Brain microvascular endothelial cell (primary cell): Measurements from ENCODE around the gene RHOV.
A peak's percentile ranks its signal among the peaks of the same experiment; 100 is the strongest.

Experiments used
- DNase-seq: peaks from one replicate; pipeline ENCODE4 v3.0.0-alpha.2; 2020
- H3K27ac ChIP-seq: fragments of 250-450 bp; sonication (Bioruptor Pico); 2 replicates; pipeline ENCODE4 v1.5.1; 2020; ENCODE audit warnings: mild to moderate bottlenecking, moderate library complexity
- H3K27me3 ChIP-seq: fragments of 250-450 bp; sonication (Bioruptor Pico); replicated peaks from 2 replicates; pipeline ENCODE4 v1.5.1; 2020; ENCODE audit warnings: mild to moderate bottlenecking
- H3K36me3 ChIP-seq: fragments of 250-450 bp; sonication (Bioruptor Pico); replicated peaks from 2 replicates; pipeline ENCODE4 v1.5.1; 2020; ENCODE audit warnings: mild to moderate bottlenecking
- H3K4me3 ChIP-seq: 2 replicates; pipeline ENCODE4 v1.5.1; 2011; ENCODE audit warnings: low read depth, mild to moderate bottlenecking, control low read depth, low read length, moderate library complexity
- in situ Hi-C: cut with HindIII; loops from 2 replicates; pipeline ENCODE4 v1.10.0; 2017; ENCODE audit warnings: low sequenced_read_pairs, low pct_ligation_motif_present
- TF ChIP-seq, protein P1 (sequence below): IDR thresholded peaks from 2 replicates; pipeline ENCODE4 v1.5.1; 2011; ENCODE audit warnings: low read depth, mild to moderate bottlenecking, moderate library complexity, low read length, control low read depth, inconsistent platforms; ENCODE audit errors: missing control alignments

The RHOV gene

DNA sequence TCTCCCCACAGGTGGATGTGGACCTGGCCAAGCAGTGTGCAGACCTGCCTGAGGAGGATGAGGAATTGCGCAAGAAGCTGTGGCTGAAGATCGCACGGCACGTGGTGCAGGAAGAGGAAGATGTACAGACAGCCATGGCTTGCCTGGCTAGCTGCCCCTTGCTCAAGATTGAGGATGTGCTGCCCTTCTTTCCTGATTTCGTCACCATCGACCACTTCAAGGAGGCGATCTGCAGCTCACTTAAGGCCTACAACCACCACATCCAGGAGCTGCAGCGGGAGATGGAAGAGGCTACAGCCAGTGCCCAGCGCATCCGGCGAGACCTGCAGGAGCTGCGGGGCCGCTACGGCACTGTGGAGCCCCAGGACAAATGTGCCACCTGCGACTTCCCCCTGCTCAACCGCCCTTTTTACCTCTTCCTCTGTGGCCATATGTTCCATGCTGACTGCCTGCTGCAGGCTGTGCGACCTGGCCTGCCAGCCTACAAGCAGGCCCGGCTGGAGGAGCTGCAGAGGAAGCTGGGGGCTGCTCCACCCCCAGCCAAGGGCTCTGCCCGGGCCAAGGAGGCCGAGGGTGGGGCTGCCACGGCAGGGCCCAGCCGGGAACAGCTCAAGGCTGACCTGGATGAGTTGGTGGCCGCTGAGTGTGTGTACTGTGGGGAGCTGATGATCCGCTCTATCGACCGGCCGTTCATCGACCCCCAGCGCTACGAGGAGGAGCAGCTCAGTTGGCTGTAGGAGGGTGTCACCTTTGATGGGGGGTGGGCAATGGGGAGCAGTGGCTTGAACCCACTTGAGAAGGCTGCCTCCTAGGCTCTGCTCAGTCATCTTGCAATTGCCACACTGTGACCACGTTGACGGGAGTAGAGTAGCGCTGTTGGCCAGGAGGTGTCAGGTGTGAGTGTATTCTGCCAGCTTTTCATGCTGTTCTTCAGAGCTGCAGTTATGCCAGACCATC lies 28.8 kb upstream of the RHOV start:
- H3K36me3 ChIP-seq: peaks cover 47% of the 10 kb centered on the region
- no peak overlapping the region for H3K4me3 ChIP-seq
- H3K27ac ChIP-seq: no peak overlapping the region
- TF ChIP-seq, protein P1, sequence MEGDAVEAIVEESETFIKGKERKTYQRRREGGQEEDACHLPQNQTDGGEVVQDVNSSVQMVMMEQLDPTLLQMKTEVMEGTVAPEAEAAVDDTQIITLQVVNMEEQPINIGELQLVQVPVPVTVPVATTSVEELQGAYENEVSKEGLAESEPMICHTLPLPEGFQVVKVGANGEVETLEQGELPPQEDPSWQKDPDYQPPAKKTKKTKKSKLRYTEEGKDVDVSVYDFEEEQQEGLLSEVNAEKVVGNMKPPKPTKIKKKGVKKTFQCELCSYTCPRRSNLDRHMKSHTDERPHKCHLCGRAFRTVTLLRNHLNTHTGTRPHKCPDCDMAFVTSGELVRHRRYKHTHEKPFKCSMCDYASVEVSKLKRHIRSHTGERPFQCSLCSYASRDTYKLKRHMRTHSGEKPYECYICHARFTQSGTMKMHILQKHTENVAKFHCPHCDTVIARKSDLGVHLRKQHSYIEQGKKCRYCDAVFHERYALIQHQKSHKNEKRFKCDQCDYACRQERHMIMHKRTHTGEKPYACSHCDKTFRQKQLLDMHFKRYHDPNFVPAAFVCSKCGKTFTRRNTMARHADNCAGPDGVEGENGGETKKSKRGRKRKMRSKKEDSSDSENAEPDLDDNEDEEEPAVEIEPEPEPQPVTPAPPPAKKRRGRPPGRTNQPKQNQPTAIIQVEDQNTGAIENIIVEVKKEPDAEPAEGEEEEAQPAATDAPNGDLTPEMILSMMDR: no peak
- H3K27me3 ChIP-seq: no peaks in the 10 kb centered on the region
- in situ Hi-C loops: loop anchor here (25.0 kb wide), 1 partner anchor 109 kb away; no protein-coding TSS in a partner anchor
- DNase-seq: no peak

DNA sequence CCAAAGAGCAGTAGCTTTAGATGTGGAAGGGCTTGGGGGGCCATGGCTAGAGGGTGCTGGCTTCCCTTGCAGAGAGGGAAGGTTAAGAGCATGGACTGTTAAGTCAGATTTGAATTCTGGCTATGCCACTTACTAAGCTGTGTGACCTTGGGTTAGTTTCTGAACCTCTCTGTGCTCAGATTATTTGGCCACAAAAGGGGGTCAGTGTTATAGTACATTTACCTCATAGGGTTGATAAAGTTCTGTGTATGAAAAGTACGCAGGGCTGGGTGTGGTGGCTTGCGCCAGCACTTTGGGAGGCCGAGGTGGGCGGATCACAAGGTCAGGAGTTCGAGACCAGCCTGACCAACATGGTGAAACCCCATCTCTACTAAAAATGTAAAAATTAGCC lies 27.0 kb upstream of the RHOV start:
- in situ Hi-C loops: loop anchor here (25.0 kb wide), 1 partner anchor 111 kb away; no protein-coding TSS in a partner anchor
- TF ChIP-seq, protein P1: no peak
- H3K27ac ChIP-seq: no peak overlapping the region
- DNase-seq: no peak
- H3K4me3 ChIP-seq: no peak overlapping the region
- no peaks in the 10 kb centered on the region for H3K27me3 ChIP-seq
- H3K36me3 ChIP-seq: peaks cover 58% of the 10 kb centered on the region

DNA sequence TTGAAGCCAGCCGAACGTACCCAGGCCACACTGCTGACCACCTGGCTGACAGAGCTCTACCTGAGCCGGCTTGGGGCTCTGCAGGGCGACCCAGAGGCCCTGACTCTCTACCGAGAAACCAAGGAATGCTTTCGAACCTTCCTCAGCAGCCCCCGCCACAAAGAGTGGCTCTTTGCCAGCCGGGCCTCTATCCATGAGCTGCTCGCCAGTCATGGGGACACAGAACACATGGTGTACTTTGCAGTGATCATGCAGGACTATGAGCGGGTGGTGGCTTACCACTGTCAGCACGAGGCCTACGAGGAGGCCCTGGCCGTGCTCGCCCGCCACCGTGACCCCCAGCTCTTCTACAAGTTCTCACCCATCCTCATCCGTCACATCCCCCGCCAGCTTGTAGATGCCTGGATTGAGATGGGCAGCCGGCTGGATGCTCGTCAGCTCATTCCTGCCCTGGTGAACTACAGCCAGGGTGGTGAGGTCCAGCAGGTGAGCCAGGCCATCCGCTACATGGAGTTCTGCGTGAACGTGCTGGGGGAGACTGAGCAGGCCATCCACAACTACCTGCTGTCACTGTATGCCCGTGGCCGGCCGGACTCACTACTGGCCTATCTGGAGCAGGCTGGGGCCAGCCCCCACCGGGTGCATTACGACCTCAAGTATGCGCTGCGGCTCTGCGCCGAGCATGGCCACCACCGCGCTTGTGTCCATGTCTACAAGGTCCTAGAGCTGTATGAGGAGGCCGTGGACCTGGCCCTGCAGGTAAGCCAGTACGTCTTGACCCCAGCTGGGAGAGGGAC lies 26.4 kb upstream of the RHOV start:
- Histone ChIP-seq H3K36me3 (peaks cover 61% of the 10 kb centered on the region), H3K27me3 (no peaks in the 10 kb centered on the region), H3K27ac (no peak overlapping the region), H3K4me3 (no peak overlapping the region)
- no peak for DNase-seq
- in situ Hi-C loops: loop anchor here (25.0 kb wide), 1 partner anchor 112 kb away; no protein-coding TSS in a partner anchor
- TF ChIP-seq, protein P1: no peak

DNA sequence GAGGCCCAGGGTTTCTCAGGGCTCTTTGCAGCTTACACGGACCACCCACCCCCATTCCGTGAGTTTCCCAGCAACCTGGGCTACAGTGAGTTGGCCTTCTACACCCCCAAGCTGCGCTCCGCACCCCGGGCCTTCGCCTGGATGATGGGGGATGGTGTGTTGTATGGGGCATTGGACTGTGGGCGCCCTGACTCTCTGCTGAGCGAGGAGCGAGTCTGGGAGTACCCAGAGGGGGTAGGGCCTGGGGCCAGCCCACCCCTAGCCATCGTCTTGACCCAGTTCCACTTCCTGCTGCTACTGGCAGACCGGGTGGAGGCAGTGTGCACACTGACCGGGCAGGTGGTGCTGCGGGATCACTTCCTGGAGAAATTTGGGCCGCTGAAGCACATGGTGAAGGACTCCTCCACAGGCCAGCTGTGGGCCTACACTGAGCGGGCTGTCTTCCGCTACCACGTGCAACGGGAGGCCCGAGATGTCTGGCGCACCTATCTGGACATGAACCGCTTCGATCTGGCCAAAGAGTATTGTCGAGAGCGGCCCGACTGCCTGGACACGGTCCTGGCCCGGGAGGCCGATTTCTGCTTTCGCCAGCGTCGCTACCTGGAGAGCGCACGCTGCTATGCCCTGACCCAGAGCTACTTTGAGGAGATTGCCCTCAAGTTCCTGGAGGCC lies 25.6 kb upstream of the RHOV start:
- H3K27ac ChIP-seq: no peak overlapping the region
- TF ChIP-seq, protein P1: no peak
- H3K4me3 ChIP-seq: no peak overlapping the region
- DNase-seq: no peak
- H3K36me3 ChIP-seq: peaks cover 61% of the 10 kb centered on the region
- in situ Hi-C loops: loop anchor here (25.0 kb wide), 1 partner anchor 113 kb away; no protein-coding TSS in a partner anchor
- H3K27me3 ChIP-seq: no peaks in the 10 kb centered on the region

DNA sequence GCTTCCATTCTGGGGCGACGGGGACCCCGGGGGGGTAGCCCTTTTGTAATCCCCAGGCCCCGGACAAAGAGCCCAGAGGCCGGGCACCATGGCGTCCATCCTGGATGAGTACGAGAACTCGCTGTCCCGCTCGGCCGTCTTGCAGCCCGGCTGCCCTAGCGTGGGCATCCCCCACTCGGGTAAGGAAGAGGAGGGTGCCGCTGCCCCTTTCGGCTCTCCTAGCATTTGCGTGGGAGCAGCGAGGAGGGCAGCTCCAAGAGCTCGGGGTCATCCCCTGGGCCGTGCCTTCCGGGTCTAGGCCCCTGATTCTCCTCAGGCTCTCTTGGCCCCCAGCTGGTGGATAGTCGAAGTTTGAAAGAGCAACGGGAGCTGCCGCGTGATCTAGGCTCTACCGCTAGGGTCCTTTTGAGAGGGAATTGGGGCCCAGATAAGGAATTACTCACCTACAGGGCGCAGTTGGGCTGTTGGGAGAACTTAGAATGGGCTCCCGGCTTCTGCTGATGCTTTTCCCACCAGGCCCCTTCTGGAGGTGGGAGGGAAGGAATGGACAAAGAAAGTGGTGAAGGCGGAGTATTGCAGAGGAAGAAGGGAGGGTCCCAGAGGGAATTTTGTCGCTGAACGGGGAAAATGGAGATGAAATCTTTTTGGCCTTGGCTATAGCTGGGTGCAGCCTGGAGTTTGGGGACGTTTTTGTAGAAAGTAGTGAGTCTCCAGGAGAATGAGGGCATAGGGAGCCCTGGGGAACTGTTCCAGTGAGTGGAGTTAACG lies 20.8 kb upstream of the RHOV start:
- H3K36me3 ChIP-seq: peaks cover 28% of the 10 kb centered on the region
- TF ChIP-seq, protein P1: peak; percentile 82
- in situ Hi-C loops: no loop called here
- H3K27ac ChIP-seq: peak overlapping the region; percentile 94
- no peaks in the 10 kb centered on the region for H3K27me3 ChIP-seq
- DNase-seq: peak; percentile 74
- peak overlapping the region; percentile 96 for H3K4me3 ChIP-seq
